MM.1S (cell line): Measurements from ENCODE around the gene MAL.

Experiments
- DNase-seq: peaks from one replicate; pipeline ENCODE4 v3.0.0-alpha.2; 2015
- H2AFZ ChIP-seq: fragments of 300-600 bp; sonication (generic); 2 replicates; pipeline ENCODE4 v1.6.0; 2016; ENCODE audit warnings: antibody characterized with exemption, low read length
- H3F3A ChIP-seq: fragments of 300-600 bp; sonication (generic); 2 replicates; pipeline ENCODE4 v1.6.1; 2016; ENCODE audit warnings: mild to moderate bottlenecking, antibody characterized with exemption, low read length, moderate library complexity, mixed read lengths; ENCODE audit not compliant: insufficient read depth
- H3K27ac ChIP-seq: fragments of 300-600 bp; sonication (generic); 2 replicates; pipeline ENCODE4 v1.5.1; 2016; ENCODE audit warnings: mild to moderate bottlenecking, low read length
- H3K27me3 ChIP-seq: fragments of 300-600 bp; sonication (generic); replicated peaks from 2 replicates; pipeline ENCODE4 v1.6.0; 2016; ENCODE audit warnings: low read length; ENCODE audit not compliant: insufficient read depth
- H3K36me3 ChIP-seq: fragments of 300-600 bp; sonication (generic); replicated peaks from 2 replicates; pipeline ENCODE4 v1.6.1; 2016; ENCODE audit warnings: mild to moderate bottlenecking, low read length, mixed read lengths; ENCODE audit not compliant: insufficient read depth
- H3K4me1 ChIP-seq: fragments of 300-600 bp; sonication (generic); 2 replicates; pipeline ENCODE4 v1.6.1; 2016; ENCODE audit warnings: low read length, mixed read lengths
- H3K4me2 ChIP-seq: fragments of 300-600 bp; sonication (generic); 2 replicates; pipeline ENCODE4 v1.6.0; 2016; ENCODE audit warnings: low read depth, low read length
- H3K4me3 ChIP-seq: fragments of 300-600 bp; sonication (generic); 2 replicates; pipeline ENCODE4 v1.5.1; 2016; ENCODE audit warnings: low read length, mixed read lengths
- H3K79me2 ChIP-seq: fragments of 300-600 bp; sonication (generic); 2 replicates; pipeline ENCODE4 v1.6.1; 2016; ENCODE audit warnings: mixed run types, low read length, mixed read lengths
- H3K9ac ChIP-seq: fragments of 300-600 bp; sonication (generic); 2 replicates; pipeline ENCODE4 v1.6.1; 2016; ENCODE audit warnings: low read length, mixed read lengths
- H3K9me2 ChIP-seq: fragments of 300-600 bp; sonication (generic); replicated peaks from 2 replicates; pipeline ENCODE4 v1.6.1; 2016; ENCODE audit warnings: mild to moderate bottlenecking, low read length, mixed read lengths; ENCODE audit not compliant: insufficient read depth
- H3K9me3 ChIP-seq: fragments of 300-600 bp; sonication (generic); replicated peaks from 2 replicates; pipeline ENCODE4 v1.6.1; 2016; ENCODE audit warnings: mild to moderate bottlenecking, low read length, mixed read lengths; ENCODE audit not compliant: insufficient read depth
- H4K20me1 ChIP-seq: fragments of 300-600 bp; sonication (generic); 2 replicates; pipeline ENCODE4 v1.6.1; 2016; ENCODE audit warnings: mild to moderate bottlenecking, low read length, moderate library complexity, mixed read lengths; ENCODE audit not compliant: insufficient read depth
- EZH2 ChIP-seq: fragments of 300-600 bp; sonication (generic); optimal IDR thresholded peaks from 2 replicates; pipeline ENCODE3; 2017; ENCODE audit warnings: low read depth, mild to moderate bottlenecking, antibody characterized with exemption, low read length, mixed read lengths
- EZH2phosphoT487 ChIP-seq: fragments of 300-600 bp; sonication (generic); IDR thresholded peaks from 2 replicates; pipeline ENCODE4 v1.6.1; 2018; ENCODE audit warnings: antibody characterized with exemption, low read length
- TF ChIP-seq, protein P1 (sequence below): fragments of 300-600 bp; sonication (generic); IDR thresholded peaks from 2 replicates; pipeline ENCODE4 v1.5.1; 2016; ENCODE audit warnings: antibody characterized with exemption, low read length, mixed read lengths

MAL gene

DNA sequence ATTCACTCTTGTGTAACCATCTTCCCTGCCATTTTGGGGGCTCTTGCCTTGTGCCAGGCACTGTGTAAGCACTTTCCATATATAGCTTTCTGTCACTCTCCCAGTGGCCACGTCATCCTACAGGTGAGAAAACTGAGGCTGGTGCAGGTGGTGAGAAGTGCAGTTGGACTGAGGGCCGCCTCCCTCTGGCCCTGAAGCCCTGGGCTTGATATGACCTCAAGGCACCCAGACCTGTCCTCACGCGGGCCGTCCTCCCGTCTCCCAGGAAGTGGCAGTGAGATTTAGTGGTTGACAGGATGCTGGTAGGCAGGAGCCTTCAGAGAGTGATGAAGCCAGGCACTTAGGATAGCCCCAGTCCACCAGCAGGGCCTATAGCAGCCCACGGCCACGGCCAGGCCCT, 30.5 kb downstream of the MAL start:
- Histone ChIP-seq H3K79me2 (no peaks in the 10 kb centered on the region), H3K9ac (no peak overlapping the region), H3K4me2 (no peak overlapping the region), H3K9me3 (no peaks in the 10 kb centered on the region), H3F3A (no peaks in the 10 kb centered on the region), H2AFZ (no peak overlapping the region), H4K20me1 (no peaks in the 10 kb centered on the region), H3K27me3 (no peaks in the 10 kb centered on the region), H3K36me3 (no peaks in the 10 kb centered on the region), H3K4me1 (peaks cover 7% of the 10 kb centered on the region; the same call in 1 of the 2 replicates), H3K9me2 (no peaks in the 10 kb centered on the region), H3K27ac (no peak overlapping the region), H3K4me3 (no peak overlapping the region)
- TF ChIP-seq, protein P1, sequence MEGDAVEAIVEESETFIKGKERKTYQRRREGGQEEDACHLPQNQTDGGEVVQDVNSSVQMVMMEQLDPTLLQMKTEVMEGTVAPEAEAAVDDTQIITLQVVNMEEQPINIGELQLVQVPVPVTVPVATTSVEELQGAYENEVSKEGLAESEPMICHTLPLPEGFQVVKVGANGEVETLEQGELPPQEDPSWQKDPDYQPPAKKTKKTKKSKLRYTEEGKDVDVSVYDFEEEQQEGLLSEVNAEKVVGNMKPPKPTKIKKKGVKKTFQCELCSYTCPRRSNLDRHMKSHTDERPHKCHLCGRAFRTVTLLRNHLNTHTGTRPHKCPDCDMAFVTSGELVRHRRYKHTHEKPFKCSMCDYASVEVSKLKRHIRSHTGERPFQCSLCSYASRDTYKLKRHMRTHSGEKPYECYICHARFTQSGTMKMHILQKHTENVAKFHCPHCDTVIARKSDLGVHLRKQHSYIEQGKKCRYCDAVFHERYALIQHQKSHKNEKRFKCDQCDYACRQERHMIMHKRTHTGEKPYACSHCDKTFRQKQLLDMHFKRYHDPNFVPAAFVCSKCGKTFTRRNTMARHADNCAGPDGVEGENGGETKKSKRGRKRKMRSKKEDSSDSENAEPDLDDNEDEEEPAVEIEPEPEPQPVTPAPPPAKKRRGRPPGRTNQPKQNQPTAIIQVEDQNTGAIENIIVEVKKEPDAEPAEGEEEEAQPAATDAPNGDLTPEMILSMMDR: no peak
- TF ChIP-seq EZH2 (no peak), EZH2phosphoT487 (no peak)
- DNase-seq: no peak

DNA sequence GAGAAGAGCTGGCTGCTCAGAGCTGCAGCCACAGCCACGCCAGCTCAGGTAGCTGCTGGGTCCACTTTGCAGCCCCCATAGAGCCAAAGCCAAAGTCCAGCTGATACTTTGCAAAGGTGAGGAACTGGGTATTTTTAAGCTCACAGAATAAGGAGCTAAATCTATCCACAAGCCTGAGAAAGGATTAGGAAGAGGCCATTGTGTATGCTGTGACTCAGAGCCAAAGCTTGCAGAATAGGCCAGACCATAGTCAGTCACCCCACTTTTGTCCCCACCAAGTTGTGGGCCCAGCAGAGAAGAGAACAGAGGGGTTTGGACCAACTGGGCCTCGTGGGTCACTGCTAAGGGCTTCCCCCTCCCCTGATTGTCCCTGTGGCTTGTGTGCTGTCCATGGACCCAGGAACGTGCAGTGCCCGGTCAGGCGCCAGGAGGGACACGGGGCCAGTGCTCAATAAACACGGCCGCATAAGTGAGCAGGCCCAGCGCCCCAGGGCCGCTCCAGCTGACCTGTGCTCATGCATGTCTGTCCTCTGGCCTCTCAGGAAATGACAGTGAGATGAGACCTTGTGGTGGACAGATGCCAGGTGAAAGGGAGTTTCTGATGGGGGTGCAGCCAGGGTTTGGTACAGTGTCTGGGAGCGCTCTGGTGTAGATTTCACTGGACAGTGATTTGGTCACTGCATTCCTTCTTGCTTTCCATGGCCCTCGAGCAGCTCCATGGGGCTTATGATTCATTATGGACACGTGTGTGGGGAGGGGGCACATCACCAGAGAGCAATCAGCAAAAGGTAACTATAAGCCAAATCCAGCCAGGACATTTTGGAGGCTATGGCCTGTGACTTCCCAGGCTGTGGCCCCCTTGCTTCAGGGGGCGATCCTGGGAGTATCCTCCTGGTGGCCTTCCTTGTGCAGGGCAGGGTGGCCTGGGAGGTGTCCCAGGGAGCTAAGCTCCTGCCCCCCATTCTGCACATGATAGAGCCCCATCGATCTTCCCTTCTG, 31.3 kb downstream of the MAL start:
- Histone ChIP-seq H3K4me2 (no peak overlapping the region), H3F3A (no peaks in the 10 kb centered on the region), H3K9me3 (no peaks in the 10 kb centered on the region), H3K9ac (no peak overlapping the region), H3K9me2 (no peaks in the 10 kb centered on the region), H3K4me1 (peaks cover 7% of the 10 kb centered on the region; the same call in 1 of the 2 replicates), H3K79me2 (no peaks in the 10 kb centered on the region), H3K36me3 (no peaks in the 10 kb centered on the region), H3K27me3 (no peaks in the 10 kb centered on the region), H3K27ac (no peak overlapping the region), H2AFZ (no peak overlapping the region), H3K4me3 (no peak overlapping the region), H4K20me1 (no peaks in the 10 kb centered on the region)
- TF ChIP-seq, protein P1: no peak
- TF ChIP-seq EZH2 (no peak), EZH2phosphoT487 (no peak)
- no peak for DNase-seq

DNA sequence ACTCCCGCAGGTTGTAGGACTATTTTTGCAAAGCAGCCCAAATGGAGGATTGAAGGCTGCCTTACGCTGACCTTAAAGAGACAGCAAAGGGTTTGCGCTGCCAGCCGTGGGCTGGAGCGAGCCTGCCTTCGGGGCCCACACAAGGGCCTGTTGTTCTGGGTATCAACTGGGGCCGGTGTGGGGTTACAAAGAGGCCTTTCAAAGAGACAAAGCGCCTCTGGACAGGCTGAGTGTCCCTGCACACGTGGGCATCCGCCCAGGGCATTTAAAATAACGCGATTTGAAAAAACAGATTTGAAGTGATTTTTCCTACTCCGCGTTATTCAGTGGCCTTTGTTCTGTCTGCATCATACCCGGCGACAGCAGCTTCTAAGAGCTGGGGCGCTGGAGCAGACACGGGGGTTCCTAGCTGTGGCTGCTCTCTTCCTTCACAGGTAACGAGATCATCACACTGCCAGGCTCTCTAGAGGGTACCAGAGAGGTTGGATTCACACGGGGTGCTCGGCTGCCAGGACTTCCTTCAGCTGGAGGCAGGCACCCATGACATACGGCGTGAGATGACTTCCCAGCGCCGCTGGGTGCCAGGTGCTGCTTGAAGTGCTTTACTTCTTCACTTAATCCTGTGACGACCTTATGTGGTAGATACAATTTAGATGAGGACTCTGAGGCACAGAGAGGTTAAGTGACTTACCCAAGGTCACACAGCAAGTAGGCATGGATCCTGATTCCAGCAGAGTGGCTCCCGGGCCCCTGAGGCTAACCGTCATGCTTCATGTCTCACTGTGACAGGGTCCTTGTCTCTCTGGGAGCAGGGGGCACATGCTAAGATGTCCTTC, 32.2 kb downstream of the MAL start:
- Histone ChIP-seq H3K9me3 (no peaks in the 10 kb centered on the region), H3K27ac (no peak overlapping the region), H3K4me1 (peaks cover 7% of the 10 kb centered on the region; the same call in 1 of the 2 replicates), H3K9me2 (no peaks in the 10 kb centered on the region), H3K36me3 (no peaks in the 10 kb centered on the region), H4K20me1 (no peaks in the 10 kb centered on the region), H2AFZ (no peak overlapping the region), H3K27me3 (no peaks in the 10 kb centered on the region), H3F3A (no peaks in the 10 kb centered on the region), H3K79me2 (no peaks in the 10 kb centered on the region), H3K9ac (no peak overlapping the region), H3K4me2 (no peak overlapping the region), H3K4me3 (no peak overlapping the region)
- no peak for DNase-seq
- TF ChIP-seq EZH2: no peak
- TF ChIP-seq, protein P1: no peak
